SH-SY5Y (cell line): ENCODE results near the gene MRM3.

Experiments used
- GATA2 ChIP-seq: IDR thresholded peaks from 2 replicates; pipeline ENCODE4 v1.6.1; 2011; ENCODE audit warnings: mild to moderate bottlenecking, low read depth, low read length
- GATA3 ChIP-seq: IDR thresholded peaks from 2 replicates; pipeline ENCODE4 v1.6.1; 2011; ENCODE audit warnings: low read depth, mild to moderate bottlenecking, low read length, moderate library complexity

- TF ChIP-seq GATA2 (no peak), GATA3 (no peak)
These were observed 12.7 kb downstream of the MRM3 start for GRCh38 chr17:794876-795275.
